ENCODE results near the gene CPVL.

The CPVL gene

GRCh38 chr7:29075606-29076005, 70.7 kb downstream of the CPVL start:
- H3K4me1 ChIP-seq = no peaks in the 10 kb centered on the region
- no peak overlapping the region for H3K27ac ChIP-seq
- no peak overlapping the region for H3K4me3 ChIP-seq
- no peaks in the 10 kb centered on the region for H3K27me3 ChIP-seq
- no peaks in the 10 kb centered on the region for H3K36me3 ChIP-seq
- no peak for TF ChIP-seq CTCF (IDR thresholded peaks at IDR 0.05)
- no peak for DNase-seq
- intact Hi-C loops (cut with DNase I; ENCODE audit: low total_unique reads) = no loop called here
- no peaks in the 10 kb centered on the region for H3K9me3 ChIP-seq

- H3K36me3 ChIP-seq = no peaks in the 10 kb centered on the region
- no peaks in the 10 kb centered on the region for H3K9me3 ChIP-seq
- no peak overlapping the region for H3K4me3 ChIP-seq
- H3K27me3 ChIP-seq = no peaks in the 10 kb centered on the region
- intact Hi-C loops (cut with DNase I; ENCODE audit: low total_unique reads) = no loop called here
- H3K4me1 ChIP-seq = no peaks in the 10 kb centered on the region
- H3K27ac ChIP-seq = no peak overlapping the region
- TF ChIP-seq CTCF (IDR thresholded peaks at IDR 0.05) = no peak
- no peak for DNase-seq
Observed at GRCh38 chr7:29071203-29071874, 75.0 kb downstream of the CPVL start.

GRCh38 chr7:29066641-29067040, 79.7 kb downstream of the CPVL start:
- no peak for DNase-seq
- Histone ChIP-seq H3K27ac (no peak overlapping the region), H3K36me3 (no peaks in the 10 kb centered on the region), H3K9me3 (no peaks in the 10 kb centered on the region), H3K4me1 (no peaks in the 10 kb centered on the region), H3K4me3 (no peak overlapping the region), H3K27me3 (no peaks in the 10 kb centered on the region)
- TF ChIP-seq CTCF (IDR thresholded peaks at IDR 0.05) = no peak
- intact Hi-C loops (cut with DNase I; ENCODE audit: low total_unique reads) = no loop called here

- Histone ChIP-seq H3K4me3 (no peak overlapping the region), H3K4me1 (no peaks in the 10 kb centered on the region), H3K36me3 (no peaks in the 10 kb centered on the region), H3K27ac (no peak overlapping the region), H3K9me3 (no peaks in the 10 kb centered on the region), H3K27me3 (no peaks in the 10 kb centered on the region)
- intact Hi-C loops (cut with DNase I; ENCODE audit: low total_unique reads) = no loop called here
- no peak for DNase-seq
- TF ChIP-seq CTCF (IDR thresholded peaks at IDR 0.05) = no peak
Observed at GRCh38 chr7:29065181-29065857, 81.0 kb downstream of the CPVL start.

GRCh38 chr7:29063872-29064271, 82.5 kb downstream of the CPVL start:
- Histone ChIP-seq H3K27me3 (no peaks in the 10 kb centered on the region), H3K27ac (no peak overlapping the region), H3K4me3 (no peak overlapping the region), H3K4me1 (no peaks in the 10 kb centered on the region), H3K9me3 (no peaks in the 10 kb centered on the region), H3K36me3 (no peaks in the 10 kb centered on the region)
- TF ChIP-seq CTCF (IDR thresholded peaks at IDR 0.05) = no peak
- no peak for DNase-seq
- intact Hi-C loops (cut with DNase I; ENCODE audit: low total_unique reads) = no loop called here
